Non-pigmented ciliary epithelial cell (primary cell): Measurements from ENCODE around the gene NBEAL1.
"Not testable (repeated sequence)": the region's sequence is repeated elsewhere in the genome, so short reads cannot be mapped to it uniquely, and the experiment has no call there.

Experiments used
- DNase-seq: peaks from one replicate; pipeline ENCODE4 v3.0.0-alpha.2; 2010; ENCODE audit warnings: low read depth

The NBEAL1 gene

DNA sequence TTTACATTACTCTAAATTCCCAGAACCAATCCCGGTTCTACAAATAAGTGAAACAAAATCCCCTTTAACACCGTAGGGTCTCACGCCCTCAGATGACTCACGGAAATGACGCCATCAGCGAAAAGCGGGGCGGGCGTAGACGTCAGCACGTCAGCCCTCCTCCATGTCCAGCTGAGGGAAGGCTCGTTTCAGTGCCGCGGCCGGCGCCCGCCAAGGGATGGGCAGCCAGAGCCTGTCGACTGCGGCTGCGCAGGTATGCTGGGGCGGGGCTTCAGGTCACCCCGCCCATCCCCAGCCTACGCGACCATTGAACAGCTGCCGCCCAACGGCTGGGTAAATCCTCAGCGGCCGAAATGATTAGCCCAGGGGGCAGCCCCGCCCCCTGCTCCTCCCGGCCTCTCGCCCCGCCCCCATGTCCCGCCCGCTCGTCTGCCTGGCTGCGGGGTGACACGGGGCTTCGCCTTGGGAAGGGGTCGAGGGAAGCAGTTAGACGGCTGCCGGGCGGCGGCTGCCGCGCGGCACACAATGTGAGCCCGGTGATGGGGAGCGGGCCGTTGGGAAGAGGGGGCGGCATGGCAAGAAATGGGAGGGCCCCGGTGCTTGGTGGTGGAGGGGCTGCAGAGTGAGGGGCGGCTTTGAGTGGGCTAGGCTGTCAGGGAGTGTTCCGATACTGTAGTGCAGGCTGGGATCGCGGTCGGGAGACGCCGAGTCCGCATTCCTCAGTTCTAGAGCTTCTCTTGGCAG, at the start of gene NBEAL1:
Gene NBEAL1, plus strand, starts transcription at position 420 of the 744 bp plus-strand sequence. CDS start 1,510 bp downstream, outside the sequence.
- peak; percentile 95 for DNase-seq

GRCh38 chr2:202965810-202966460, 48.7 kb upstream of the NBEAL1 start:
- DNase-seq = peak; percentile 50

GRCh38 chr2:202969404-202969803, 45.3 kb upstream of the NBEAL1 start:
- DNase-seq = not testable (repeated sequence)

GRCh38 chr2:202976809-202977208, 37.9 kb upstream of the NBEAL1 start:
- DNase-seq = no peak

DNA sequence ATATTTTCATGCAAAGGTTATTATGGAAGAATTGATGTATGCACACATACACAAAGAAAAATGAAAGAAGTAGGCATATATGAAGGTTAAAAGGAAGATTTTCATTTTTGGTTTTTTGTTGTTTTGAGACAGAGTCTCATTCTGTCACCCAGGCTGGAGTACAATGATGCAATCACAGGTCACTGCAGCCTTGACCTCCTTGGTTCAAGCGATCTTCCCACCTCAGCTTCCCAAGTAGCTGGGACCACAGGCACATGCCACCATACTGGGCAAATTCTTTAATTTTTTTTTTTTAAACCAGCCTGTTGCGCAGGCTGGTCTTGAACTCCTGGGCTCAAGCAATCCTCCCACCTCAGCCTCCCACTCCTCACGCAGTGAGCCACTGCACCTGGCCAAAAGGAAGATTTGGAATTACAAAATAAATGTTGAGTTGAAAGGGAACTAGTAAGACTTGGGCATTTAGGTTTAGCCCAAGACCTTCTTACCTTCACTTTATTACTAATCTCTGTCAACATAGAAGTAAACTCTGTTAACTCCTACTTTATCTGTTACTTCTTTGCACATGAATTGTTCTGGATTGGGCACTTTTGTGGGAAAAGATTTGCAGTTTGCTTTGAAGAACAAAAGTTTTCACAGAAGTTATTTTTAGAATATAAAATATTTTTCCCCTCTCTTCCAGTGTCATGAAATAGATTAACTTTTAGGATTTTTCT, 31.7 kb upstream of the NBEAL1 start:
- no peak for DNase-seq

- DNase-seq = no peak
Observed at GRCh38 chr2:202989749-202990148, 24.9 kb upstream of the NBEAL1 start.

- DNase-seq = no peak
Observed at GRCh38 chr2:202990501-202990900, 24.2 kb upstream of the NBEAL1 start.

DNA sequence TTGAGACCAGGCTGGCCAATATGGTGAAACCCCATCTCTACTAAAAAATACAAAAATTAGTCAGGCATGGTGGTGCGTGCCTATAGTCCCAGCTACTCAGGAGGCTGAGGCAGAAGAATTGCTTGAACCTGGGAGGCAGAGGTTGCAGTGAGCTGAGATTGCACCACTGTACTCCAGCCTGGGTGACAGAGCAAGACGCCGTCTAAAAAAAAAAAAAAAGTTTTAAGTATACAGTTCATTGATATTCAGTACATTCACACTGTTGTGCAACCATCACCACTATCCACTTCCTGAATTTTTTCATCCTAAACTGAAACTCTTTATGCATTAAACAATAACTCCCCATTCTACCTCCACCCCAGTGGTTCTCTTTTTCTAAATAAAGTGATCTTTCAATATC, 17.6 kb upstream of the NBEAL1 start:
- DNase-seq = not testable (repeated sequence)

DNA sequence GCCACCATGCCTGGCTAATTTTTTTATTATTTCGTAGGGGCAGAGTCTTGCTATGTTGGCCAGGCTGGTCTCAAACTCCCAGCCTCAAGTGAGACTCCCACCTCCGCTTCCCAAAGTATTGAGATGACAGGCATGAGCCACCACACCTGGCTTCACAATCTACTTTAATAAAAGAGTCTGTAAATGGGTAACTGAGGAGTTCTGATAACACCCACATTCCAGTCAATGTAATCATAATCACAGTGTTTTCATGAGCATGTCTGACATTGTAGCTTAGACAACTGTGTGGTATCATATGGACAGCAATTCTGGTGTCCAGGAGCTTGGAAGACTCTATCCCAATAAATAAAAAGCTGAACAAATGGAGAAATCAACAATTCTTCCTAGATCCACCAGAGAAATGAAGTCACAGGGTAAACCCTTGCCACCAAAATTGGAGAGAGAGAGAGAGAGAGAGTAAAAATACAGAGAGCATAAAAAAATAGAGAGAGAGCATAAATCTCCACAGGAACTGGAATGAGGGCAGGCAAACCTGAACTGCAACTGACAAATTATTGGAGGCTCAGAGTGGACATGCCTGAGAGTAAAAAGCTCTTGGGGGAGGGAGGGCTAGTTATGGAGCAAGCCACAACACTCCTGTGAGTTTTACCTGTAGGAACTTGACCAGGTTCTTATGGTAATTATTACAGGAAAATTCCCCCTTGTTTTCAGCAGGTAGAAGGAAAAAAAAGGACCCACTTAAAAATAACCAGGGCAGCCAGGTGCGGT, 12.4 kb upstream of the NBEAL1 start:
- DNase-seq = no peak

DNA sequence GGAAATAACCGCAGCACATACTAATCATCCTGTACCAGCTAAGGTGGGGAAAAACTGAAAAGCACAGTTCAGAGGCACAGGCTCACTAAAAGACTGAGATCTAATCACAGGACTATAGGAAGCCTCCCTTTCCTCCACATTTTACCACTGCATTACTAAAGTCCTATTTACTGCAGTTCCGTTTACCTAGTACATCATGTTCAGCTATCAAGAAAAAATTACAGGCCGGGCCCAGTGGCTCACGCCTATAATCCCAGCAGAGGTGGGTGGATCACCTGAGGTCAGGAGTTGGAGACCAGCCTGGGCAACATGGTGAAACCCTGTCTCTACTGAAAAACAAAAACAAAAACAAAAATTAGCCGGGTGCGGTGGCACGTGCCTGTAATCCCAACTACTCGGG, 11.0 kb upstream of the NBEAL1 start:
- no peak for DNase-seq

DNA sequence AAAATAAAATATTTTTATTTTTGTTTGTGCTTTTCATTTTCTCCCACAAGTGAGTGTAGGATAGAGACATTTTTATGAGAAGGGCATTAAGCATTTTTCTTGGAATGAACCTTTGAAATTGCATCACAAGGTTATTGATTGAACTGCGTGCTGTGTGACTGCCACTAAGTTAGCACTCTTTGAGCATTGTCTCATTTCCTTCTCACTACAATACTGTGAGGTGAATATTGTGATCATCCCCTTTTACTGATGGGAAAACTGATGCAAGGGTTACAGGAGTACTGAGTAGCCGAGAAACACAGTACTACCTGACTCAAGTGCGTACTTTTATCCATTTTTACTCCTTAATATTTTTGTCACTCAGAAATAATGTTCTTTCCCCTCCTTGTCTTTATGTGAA, 2.0 kb downstream of the NBEAL1 start:
- no peak for DNase-seq

- DNase-seq = no peak
Observed at GRCh38 chr2:203018181-203018580, 3.5 kb downstream of the NBEAL1 start.

DNA sequence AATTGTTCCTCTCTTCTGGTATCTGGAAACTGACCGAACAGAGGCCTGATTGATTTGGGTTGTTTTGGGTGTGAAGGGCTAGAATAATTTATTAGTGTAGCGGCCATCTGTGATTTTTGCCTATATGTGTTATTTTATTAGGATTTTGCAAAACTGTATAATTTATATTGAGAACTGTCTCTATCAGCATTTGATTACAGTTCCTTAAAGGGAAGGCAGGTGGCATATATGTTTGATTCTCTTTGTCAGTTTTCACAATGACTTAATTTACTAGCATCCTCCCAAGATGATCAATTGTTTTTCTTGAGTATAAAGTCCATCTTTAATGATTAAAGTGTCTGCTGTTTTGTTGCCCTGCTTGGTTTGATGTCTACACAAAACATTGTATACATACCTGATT, 4.5 kb downstream of the NBEAL1 start:
- no peak for DNase-seq

DNA sequence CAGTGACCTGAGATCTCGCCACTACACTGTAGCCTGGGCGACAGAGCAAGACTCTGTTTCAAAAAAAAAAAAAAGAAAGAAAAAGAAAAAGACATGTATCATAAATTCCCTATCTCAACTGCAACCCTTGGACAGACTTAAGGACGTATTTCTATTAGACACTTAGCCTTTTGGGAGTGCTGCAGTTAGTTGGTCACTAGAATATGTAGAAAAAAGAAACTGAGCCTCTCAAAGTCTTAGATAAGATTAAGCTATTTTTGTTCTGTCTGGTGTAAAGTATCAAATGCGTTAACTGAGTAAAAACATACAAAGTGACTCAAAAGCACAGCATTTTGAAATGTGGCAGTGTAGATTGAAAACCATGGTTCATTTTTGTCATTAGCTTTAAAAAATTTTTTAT, 7.3 kb downstream of the NBEAL1 start:
- DNase-seq = no peak

DNA sequence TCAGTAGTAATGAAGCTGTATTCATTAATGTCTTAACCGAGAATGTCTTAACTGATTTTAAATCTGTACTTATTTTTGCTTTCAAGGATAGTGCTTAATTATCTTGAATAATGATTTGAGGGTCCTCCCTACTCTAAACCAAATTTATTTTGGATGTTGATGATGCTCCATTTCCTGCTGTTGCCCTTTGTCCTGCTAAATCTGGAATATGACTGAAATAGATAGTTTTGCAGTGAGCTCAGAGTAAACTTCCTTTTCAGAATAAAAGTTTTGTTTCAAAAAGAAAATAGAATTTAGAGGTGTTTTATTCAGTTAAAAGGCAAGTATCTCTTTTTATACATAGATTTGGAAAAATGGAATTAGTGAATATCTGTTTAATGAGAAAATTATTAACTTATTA, 8.1 kb downstream of the NBEAL1 start:
- DNase-seq = no peak

GRCh38 chr2:203025592-203025991, 10.9 kb downstream of the NBEAL1 start:
- no peak for DNase-seq

DNA sequence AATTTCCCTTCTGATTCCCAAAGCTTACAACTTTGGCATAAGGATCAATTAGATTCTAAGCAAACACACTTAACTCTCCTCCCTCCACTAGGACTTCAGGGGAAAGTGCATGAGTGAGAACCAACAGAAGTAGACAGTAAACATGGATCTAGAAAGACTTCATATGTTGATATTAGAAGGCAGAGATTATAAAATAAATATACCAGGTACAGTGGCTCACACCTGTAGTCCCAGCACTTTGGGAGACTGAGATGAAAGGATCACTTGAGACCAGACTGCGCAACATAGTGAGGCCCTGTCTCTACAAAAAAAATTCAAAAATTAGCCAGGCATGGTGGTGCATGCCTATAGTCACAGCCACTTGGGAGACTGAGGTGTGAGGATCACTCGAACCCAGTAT, 15.9 kb downstream of the NBEAL1 start:
- DNase-seq = no peak

DNA sequence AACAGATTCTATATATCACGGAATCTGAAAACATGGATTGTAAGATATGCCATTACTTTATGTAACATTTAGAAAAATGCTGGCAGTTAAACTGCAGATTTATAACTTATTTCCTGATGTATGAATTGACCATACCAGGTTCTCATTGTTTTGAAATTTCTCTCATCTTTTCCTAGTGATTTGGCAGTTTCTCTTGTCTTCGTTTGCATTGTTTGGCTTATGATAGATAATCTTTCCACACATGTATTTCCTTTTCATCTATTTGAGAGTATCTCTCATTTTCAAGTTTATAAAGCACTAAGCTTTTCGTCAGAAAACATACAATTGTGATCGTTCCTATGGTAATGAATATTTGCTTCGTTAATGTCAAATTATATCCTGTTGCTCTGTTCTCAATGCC, 16.3 kb downstream of the NBEAL1 start:
- no peak for DNase-seq

GRCh38 chr2:203033395-203033794, 18.7 kb downstream of the NBEAL1 start:
- no peak for DNase-seq

DNA sequence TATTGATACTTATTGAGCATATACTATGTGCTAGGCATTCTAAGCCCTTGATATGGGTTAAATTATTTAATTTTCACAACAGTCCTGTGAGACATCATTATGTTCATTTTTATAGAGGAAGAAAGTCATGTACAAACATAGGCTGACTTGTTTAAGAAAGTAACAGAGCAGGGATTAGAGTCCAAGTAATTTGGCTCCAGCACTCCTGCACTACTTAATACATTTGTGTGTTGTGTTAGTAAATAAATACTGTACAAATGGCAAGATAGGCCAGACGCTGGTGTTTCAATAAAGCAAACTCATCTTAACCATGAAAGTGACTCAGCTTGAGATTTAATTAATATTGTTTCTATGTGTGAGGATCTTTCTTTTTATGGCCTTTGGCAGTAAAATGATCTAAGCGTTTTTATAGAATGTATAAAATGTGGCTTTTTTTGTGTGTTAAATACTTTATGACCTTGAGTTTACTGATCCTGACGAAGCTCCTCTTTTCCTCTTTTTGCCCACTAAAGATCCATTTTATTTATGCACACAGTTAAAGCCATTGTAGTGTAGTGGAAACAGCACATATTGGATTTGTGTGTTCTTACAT, 21.3 kb downstream of the NBEAL1 start:
- DNase-seq = no peak

DNA sequence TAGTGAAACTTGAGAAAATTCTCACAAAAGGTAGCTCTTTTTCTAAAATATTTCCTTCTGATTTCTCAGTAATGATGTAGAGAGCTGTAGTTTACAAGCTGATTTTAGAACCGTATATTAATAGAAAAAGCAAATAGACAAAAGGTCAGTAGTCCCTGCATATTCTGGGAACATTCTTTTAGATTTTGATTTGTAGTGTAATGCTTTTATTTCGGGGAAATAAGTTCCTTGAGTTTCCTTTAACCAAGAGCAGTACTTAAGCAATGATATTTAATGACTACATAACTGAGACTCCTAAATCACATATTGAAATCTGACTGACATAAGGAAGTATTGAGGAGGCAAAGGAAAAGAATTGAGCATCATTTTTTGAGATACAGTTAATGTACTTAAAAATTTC, 22.4 kb downstream of the NBEAL1 start:
- no peak for DNase-seq

DNA sequence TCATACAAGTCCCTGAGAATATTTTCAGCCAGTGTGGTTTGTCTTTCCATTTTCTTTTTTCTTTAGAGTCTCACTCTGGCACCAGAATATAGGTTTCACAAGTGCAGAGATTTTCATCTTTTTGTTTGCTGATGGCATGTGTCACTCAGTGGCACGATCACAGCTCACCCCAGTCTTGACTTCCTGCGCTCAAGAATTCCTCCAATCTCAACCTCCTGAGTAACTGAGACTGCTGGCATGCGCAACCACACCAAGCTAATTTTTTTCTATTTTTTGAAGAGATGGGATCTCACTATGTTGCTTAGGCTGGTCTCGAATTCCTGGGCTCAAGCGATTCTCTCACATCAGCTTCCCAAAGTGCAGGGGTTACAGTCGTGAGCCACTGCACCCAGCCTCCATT, 23.9 kb downstream of the NBEAL1 start:
- DNase-seq = no peak
